ENCODE measurements around the gene ZEB1. TPM values are rescaled to one million over a fixed set of nuclear protein-coding genes. Genes with fewer than 3 reads are reported as not detected.

ZEB1 gene
- total RNA-seq, 1 experiment from 2014 or later: 0.39 TPM

GRCh38 chr10:31460242-31460641, 141.2 kb downstream of the ZEB1 start:
- Mint-ChIP-seq H3K4me1 (no peaks in the 10 kb centered on the region), H3K4me3 (no peak overlapping the region)

More at GRCh38 chr10:31460242-31460641, 141.2 kb downstream of the ZEB1 start:
- Histone ChIP-seq H2BK20ac (ENCODE audit: low read depth, low read length, poor library complexity, severe bottlenecking) (no peak overlapping the region), H3K79me1 (ENCODE audit: insufficient read depth, low read depth, low read length, poor library complexity, severe bottlenecking) (no peaks in the 10 kb centered on the region), H3K56ac (ENCODE audit: insufficient read length, low read depth, low read length) (no peak overlapping the region), H3K18ac (ENCODE audit: insufficient read length, low read depth, low read length) (no peak overlapping the region), H3K9ac (ENCODE audit: extremely low read depth, insufficient read length, low read length) (no peak overlapping the region), H2BK15ac (ENCODE audit: low read depth, low read length) (no peak overlapping the region), H3K27me3 (ENCODE audit: insufficient read depth, low read length) (no peaks in the 10 kb centered on the region), H3T11ph (ENCODE audit: low read length) (no peak overlapping the region), H2AK5ac (ENCODE audit: insufficient read length, low read length) (no peak overlapping the region), H3K4me1 (ENCODE audit: insufficient read depth, low read length) (no peaks in the 10 kb centered on the region), H4K20me1 (ENCODE audit: control insufficient read depth, insufficient read depth, insufficient read length) (no peaks in the 10 kb centered on the region), H2BK12ac (ENCODE audit: insufficient read length, low read depth, low read length) (no peak overlapping the region), H2BK5ac (ENCODE audit: insufficient read length, low read length) (no peak overlapping the region), H3K23me2 (ENCODE audit: insufficient read length, low read depth, low read length, poor library complexity, severe bottlenecking) (no peaks in the 10 kb centered on the region), H2AFZ (ENCODE audit: low read length) (no peak overlapping the region), H3K27ac (ENCODE audit: insufficient read length, low read depth, low read length) (no peak overlapping the region), H4K5ac (ENCODE audit: insufficient read length, low read depth, low read length) (no peak overlapping the region), H4K91ac (ENCODE audit: insufficient read length, low read depth, low read length) (no peak overlapping the region), H4K8ac (replicated peaks; ENCODE audit: insufficient read length, low read depth, low read length) (no peak overlapping the region), H3K4me2 (ENCODE audit: insufficient read depth, insufficient read length, low read length) (no peak overlapping the region), H2BK120ac (ENCODE audit: low read depth, low read length, poor library complexity, severe bottlenecking) (no peak overlapping the region), H3K79me2 (ENCODE audit: insufficient read depth, low read length) (no peaks in the 10 kb centered on the region), H3K14ac (ENCODE audit: insufficient read depth, low read length) (no peak overlapping the region), H3K23ac (ENCODE audit: insufficient read length, low read depth, low read length) (no peak overlapping the region), H3K4ac (ENCODE audit: low read depth, low read length) (no peak overlapping the region), H3K9me3 (ENCODE audit: control insufficient read depth, low read depth, low read length) (no peaks in the 10 kb centered on the region)
- Mint-ChIP-seq H3K9me3 (peaks cover 7 to 9% of the 10 kb centered on the region in 2 experiments; a peak in 4 of 5 replicates), H3K27ac (no peak overlapping the region), H3K27me3 (ENCODE audit: low read depth) (no peaks in the 10 kb centered on the region; the same call in 1 of the 2 replicates), H3K36me3 (ENCODE audit: insufficient read depth in 1 of 3, low read depth in 3 of 3) (peaks cover 0 to 1% (median 0%) of the 10 kb centered on the region in 3 experiments; a peak in 3 of 7 replicates)
- no CpG with 5 or more reads among the region's 2 CpGs for WGBS (ENCODE audit: extremely low coverage, insufficient read length, low lambda C conversion rate)
- no peak for TF ChIP-seq CTCF (conservative IDR thresholded peaks at IDR 0.05)
- no peak for DNase-seq
